ENCODE results near the gene PRUNE2.
"Not testable (repeated sequence)": the region's sequence is repeated elsewhere in the genome, so short reads cannot be mapped to it uniquely, and the experiment has no call there.

The PRUNE2 gene

DNA sequence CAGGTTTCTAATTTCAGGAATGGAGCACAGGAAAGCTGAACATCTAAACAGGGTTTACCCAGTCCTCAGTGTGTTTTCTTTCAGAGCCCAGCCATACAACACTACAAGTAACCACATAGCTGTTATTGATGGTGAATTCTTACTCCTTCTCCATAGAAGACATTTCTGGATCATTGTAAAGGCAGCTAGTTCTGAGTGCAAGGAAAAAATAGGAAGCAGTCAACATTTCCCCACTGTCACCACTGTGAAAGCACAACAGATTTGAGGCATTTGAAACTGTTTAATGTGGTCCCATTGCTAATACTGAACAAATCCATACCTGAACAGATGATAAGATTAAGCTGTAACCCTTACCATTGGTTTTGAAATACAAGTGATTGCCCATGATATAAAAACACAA, 286.7 kb downstream of the PRUNE2 start:
- no peak for DNase-seq

DNA sequence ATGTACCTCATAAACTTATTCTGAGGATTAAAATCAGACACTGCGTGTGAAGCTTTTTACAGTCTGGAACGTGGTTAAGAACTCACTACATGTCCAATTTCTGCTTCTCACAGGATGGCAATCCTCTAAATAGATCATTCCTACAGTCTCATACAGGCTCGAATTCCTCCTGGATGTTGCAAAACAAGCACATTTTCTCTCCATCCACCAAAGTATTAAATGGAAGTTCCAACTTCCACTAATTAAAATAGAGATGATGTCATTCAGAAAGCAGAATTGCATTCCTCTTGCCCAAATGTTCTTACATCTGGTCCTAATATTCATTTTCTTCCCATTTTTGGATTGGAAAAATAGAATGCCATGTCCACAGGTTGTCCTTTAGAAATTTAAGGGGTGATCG, 287.2 kb downstream of the PRUNE2 start:
- no peak for DNase-seq

DNA sequence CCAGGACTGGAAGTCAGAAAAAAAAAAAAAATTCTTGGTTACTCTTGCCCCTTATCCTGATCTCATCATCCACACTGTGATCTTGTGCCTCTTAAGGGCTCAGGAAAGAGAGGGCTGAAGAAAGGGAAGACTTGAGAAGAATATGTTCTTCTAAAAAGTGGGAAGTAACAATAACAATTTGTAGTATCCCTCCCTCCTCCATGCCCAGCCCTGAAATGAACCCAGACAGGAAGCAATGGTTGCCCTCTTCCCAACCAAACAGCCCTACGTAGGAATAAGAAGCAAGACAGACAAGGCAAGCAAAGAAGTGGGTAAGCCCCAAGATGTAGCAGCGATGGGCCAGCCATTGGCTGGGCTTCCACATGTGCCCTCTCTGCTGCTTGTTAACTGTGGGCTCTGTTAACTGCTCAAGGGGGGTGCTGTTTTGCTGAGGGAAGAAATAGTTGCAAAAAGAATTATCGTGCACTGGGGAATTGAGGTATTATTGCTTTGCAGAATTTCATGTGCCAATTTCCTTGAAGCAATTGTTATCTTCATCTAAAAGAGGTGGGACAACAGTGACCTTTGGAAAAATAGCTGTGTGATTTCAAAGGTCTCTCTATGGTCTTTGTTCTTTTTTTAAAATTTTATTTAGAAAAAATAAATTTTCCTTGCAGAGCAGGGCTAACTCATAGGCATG, 288.3 kb downstream of the PRUNE2 start:
- DNase-seq = no peak

GRCh38 chr9:76616780-76617179, 289.1 kb downstream of the PRUNE2 start:
- DNase-seq = no peak

DNA sequence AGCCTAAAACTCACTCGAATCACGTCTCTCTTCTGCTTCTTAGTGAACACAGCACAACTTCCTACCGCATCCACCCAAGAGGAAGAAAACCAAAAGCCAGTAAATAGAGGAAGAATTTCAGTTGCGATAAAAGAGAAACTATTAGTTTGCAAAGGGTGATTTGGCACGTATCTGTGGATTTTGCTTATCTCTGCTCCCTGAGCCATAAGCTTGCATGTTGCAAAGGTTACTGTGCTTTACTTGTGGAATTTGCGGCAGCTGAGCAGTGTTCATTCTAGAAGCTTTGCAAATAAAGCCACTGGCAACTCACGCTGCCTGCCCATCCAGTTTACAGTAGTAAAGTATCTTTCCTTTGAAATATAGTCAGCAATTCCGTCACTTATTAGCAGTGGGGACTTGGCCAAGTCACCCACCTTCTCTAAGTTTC, 290.7 kb downstream of the PRUNE2 start:
- no peak for DNase-seq

DNA sequence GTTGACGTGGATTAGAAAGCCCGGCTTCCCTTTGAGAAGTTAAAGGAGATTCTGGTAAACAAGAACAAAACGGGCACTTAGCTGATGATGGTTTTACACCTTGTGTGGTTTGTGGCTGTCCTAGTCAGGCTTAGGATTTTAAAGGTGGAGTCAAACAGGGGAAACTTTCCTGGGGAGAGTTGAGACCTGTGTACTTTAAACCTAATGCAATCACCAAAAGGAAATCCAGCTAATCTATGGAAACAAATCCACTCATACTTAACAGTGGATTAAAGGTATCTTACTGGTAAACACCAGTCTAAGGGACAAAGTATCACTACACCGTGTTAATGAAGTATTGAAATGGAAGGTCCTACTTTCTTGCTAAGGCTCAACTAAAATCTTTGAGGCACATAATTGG, 291.9 kb downstream of the PRUNE2 start:
- no peak for DNase-seq

DNA sequence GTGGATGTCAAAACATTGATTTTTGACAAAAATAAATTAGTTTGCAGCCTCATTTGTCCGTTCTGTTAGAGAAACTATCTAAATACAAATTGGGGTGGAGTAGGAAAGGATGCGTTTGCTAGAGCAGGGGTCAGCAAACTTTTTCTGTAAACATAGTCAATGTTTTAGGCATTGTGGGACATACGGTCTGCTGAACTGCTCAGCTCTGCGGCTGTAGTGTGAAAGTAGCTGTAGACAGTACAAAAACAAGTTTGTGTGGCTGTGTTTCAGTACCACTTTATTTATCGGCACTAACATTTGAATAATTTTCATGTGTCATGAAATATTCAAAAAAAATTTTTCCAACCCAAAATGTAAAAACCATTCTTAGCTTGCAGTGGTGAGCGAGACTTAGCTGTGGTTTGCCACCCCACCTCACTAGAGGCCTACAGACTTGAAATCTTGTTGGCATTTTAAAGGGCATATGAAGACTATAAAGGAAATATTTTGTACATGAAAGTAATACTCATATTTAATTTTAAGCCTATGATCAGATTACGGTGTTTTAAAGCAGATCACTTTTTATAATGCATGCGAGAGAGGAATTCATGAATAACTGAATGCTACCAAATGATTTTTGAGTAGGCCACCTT, 292.6 kb downstream of the PRUNE2 start:
- DNase-seq = no peak

DNA sequence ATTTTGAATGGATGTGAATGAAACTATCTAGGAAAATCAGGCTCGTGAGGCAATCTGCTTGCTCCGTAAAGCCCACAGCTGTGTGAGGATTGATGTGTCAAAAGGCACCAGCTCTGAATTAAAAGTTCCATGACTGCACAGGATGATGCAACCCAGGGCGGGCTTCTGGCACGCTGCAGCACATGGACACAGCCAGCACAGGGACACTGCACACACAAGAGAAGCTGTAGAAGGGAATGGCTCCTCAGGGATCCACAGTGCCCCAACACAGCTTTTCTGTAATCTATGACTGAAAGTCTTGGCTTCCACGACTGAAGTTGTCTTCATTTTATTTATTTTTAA, 295.9 kb downstream of the PRUNE2 start:
- DNase-seq = no peak

- no peak for DNase-seq
Measured at GRCh38 chr9:76609285-76610010, 296.5 kb downstream of the PRUNE2 start.

DNA sequence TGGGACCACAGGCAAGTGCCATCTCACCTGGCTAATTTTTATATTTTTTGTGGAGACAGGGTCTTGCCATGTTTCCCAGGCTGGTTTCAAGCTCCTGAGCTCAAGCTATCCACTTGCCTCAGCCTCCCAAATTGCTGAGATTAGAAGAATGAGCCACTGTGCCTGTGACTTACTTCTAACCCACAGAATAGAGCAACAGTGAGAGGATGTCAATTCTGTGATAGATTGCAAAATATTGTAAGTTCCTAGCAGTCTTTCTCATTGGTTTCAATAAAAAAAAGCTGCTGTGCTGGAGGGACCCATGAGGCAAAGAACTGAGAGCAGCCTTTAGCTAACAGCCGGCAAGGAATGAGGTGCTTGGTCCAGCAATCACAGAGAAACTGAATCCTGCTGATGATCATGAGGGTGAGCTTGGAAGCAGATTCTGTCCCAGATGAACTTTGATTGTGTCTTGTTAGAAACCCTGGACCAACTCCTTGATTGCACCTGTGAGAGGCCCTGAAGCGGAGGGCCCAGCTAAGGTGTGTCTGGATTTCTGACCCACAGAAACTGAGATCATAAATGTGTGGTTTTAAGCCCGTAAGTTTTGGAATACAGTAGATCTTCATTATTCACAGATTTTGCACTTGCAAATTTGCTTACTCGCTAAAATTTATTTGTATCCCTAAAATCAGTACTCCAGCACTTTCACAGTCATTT, 297.2 kb downstream of the PRUNE2 start:
- no peak for DNase-seq

- DNase-seq = no peak
Measured at GRCh38 chr9:76607730-76608436, 298.0 kb downstream of the PRUNE2 start.

DNA sequence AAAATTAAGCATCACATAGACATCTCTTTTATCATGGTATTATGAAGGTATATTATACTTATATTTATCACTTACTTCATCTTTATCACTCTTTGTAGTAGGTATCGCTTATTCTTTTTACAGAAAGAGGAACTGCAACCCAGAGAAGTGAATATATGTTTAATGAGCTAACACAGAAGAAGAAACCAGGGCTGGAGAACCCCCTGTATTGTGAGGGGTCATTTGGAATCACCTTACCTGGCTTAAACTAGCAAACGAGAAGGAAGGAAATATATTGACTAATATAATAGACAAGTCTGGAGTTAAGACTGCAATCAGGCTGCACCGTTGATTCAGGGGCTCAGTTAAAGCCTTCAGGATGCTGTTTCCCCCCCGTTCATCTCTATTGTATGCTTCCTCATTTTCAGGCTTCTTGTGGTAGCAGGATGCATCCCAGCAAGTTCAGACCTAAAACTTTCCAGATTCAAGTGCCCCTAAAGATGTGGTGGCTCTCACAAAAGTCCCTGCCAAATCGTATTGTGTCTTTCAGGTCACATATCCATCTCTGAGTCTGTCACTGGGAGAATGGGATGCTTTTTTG, 300.5 kb downstream of the PRUNE2 start:
- no peak for DNase-seq

GRCh38 chr9:76603931-76604570, 301.9 kb downstream of the PRUNE2 start:
- no peak for DNase-seq

DNA sequence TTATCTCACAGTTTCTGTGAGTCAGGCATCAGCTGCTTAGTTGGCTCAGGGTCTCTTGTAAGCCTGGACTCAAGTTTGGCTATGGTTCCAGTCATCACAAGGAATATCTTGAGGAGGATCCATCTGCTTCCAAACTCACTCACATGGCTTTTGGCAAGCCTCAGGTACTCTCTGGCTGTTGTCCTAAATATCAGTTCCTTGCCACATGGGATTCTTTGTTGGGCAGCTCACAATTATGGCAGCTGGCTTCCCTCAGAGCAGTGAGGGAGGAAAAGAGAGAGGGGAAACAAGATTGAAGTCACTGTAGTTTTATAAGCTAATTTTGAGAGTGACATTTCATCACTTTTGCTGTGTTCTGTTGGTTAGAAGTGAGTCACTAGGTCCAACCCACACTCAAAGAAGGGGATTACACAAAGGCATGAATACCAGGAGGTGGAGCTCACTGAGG, 302.4 kb downstream of the PRUNE2 start:
- no peak for DNase-seq

- DNase-seq = no peak
Measured at GRCh38 chr9:76602199-76602598, 303.7 kb downstream of the PRUNE2 start.

- no peak for DNase-seq
Measured at GRCh38 chr9:76600007-76600615, 305.8 kb downstream of the PRUNE2 start.

DNA sequence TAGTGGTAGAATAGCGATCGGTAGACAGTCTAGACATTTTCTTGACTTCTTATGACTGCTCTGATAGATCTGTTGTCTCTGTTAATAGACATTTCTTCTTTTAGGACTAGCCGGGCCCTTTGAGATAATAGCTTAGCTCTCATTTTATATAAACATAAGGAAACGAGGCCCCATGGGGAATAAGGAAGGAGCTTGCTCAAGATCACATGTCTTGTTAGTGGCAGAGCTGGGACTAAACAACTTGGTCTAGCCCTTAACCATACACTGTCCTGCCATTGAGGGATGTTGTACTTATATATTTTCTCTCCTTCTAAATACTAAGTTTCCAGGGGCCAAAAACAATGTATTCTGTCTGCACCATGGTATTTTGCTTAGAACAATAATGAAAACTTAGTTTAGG, 306.9 kb downstream of the PRUNE2 start:
- DNase-seq = no peak

DNA sequence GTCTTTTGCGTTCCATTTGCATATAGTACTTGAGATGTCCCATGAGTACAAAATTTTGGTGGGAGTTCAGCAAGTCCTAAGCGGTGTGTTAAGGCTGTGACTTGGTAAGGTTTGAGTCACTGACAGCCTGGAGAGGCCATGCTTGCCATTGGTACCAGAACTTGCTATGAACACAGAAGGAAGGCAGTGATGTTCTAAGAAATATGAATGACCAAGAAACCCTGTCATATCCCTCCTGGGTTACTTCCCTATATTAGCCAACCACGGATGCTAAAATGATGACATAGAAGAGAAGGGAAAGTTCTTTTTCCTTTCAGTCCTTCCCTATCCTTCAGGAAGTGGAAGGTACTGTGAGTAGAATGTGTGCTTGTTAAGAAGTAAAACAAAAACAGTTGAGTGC, 310.3 kb downstream of the PRUNE2 start:
- DNase-seq = no peak

DNA sequence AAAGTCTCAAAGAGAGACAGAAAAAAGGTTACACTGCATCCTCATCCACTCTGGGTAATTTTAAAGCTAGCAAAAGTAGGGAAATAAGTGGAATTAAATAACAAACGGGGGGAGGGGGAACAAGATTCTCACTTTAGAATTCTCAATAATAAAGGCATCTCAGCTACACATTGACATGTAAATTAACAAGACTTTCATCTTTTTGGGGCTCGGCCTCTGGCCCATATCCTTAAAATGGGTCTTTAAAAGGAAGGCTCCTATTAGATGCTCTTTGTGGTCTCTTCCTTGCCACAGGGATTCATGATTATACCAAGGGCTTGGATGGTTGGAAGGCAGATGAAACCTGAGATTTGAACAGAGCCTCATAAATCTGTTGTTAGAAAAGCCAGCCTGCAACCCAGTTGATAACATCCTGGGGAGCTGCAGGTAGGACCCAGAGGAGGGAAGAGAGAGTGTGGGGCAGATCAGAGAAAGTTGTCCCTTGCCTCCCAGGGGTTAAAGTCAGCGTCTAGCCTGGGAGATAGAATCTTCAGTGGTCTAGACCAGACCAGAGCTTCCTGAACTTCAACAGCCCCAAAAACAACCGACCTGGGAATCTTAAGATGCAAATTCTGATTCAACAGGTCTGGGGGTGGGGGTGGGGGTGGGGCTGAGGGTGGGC, 311.0 kb downstream of the PRUNE2 start:
- DNase-seq = no peak

GRCh38 chr9:76593961-76594735, 311.8 kb downstream of the PRUNE2 start:
- DNase-seq = not testable (repeated sequence)
